ENCODE data around the gene HIPK2.

- no peak for TF ChIP-seq POLR2A (IDR thresholded peaks at IDR 0.05; ENCODE audit: low read depth, low read length)
- no peak for TF ChIP-seq POLR2AphosphoS5 (IDR thresholded peaks at IDR 0.05; ENCODE audit: low read depth, low read length)
- no peak for TF ChIP-seq TAF1 (IDR thresholded peaks at IDR 0.05; ENCODE audit: borderline replicate concordance, low read depth, low read length)
These were observed 186.1 kb downstream of the HIPK2 start for GRCh38 chr7:139591550-139592195.
